Uterine smooth muscle cell (primary cell): Measurements from ENCODE around the gene ZC3H12A. TPM values are rescaled to one million over a fixed set of nuclear protein-coding genes. Genes with fewer than 3 reads are reported as not detected.

Experiments
- total RNA-seq: library from RNA; depleted of rRNA; stranded (reverse); fragments of >200 nt; gene quantifications from 2 replicates; pipeline ENCODE4 v1.2.3, GENCODE V29; 2014

Gene ZC3H12A
- 8.5 and 11.4 TPM in 2 replicates for total RNA-seq

DNA sequence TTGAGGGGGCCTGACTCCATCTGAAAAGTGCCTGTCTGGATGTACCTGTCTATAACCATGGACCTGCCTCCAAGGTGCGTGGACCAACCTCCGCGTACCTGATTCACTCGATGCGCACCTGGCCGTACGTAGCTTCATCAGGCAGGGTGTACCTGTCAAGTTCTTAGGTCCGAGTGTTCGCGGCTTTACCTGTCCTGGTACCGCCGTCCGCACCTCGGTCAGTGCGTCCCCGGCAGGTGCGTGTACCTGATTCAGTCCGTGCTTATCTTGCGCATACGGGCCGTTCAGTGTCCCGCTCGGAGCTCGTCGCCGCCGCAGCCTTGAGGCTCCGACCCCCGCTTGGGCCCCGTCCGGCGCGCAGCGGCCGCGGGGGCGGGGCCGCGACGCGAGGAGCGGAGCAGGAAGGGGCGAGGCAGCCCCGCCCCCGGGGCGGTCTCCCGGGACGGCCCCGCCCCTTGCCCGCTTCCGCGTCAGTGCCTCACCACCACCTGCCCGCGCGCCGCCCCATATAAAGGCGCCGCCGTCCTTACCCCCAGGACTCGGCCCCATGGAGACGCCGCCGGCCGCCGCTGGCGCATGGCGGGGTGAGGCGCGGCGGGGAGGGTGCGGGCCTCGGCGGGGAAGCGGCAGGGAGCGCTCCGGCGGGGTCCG is at the start of gene ZC3H12A:
Gene ZC3H12A (plus strand): TSS at position 535 of the 651 bp plus-strand sequence. CDS start 917 bp downstream, outside the sequence.

DNA sequence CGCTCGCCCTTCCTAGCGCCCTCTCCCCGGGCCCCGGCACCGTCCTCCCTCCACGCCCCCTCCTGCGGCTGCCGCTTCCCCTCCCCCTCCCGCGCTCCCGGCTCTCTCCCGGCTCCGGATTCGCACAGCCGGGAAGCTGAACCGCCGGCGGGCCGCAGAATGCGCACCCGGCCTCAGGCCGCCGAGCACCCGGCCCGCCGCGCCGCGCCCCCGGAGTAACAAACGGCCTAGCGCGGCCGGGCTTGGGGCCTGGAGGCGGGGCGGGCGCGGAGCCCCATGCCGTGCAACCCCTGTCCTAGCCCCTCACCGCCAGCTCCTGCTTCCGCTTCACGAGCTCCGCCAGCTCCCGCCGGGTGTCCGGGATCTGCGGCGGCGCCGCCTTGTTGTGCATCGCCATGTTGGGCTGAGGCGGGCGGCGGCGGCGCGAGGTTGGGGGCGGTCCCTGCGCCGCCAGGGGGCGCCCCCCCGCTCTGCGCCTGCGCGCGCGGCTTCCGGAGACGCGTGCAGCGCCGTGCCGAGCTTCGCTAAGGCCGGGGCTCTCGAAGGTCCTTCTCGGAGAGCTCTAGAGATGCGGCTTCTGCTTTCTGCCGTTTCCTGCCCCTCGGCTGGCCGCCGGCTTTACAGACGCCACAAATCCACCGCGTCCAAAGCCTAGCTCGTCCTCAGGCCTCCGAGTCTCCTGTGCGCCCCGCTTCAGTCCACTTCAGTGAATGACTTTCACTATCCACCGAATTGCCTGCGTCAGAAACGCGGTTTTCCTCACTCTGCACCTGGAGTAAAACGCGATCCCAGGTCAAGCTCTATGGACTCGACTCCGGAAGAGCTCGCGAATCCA is 40.2 kb downstream of the ZC3H12A start, which contains the start of gene MEAF6:
Gene MEAF6 (minus strand): TSS at position 417 of the 835 bp plus-strand sequence. CDS start 20 bp downstream, at position 397.

Other genes with a start within 250 kb of the ZC3H12A start
- gene MEAF6, start 40.2 kb downstream of the ZC3H12A start, total RNA-seq = 80.4 and 94.4 TPM in 2 replicates
- 23.4 and 25.6 TPM in 2 replicates for gene SNIP1, start 79.7 kb downstream of the ZC3H12A start, total RNA-seq
- gene DNALI1, start 82.4 kb downstream of the ZC3H12A start, total RNA-seq = 2.7 and 3.6 TPM in 2 replicates
- gene GNL2, start 121.4 kb downstream of the ZC3H12A start, total RNA-seq = 74.6 and 104 TPM in 2 replicates
- 0.11 and 0.25 TPM in 2 replicates for gene RSPO1, start 160.3 kb downstream of the ZC3H12A start, total RNA-seq
- 5.2 and 27.9 TPM in 2 replicates for gene CDCA8, start 217.9 kb downstream of the ZC3H12A start, total RNA-seq